LNCaP clone FGC (cell line): ENCODE data around the gene ZNF177.
A peak's percentile ranks its signal among the peaks of the same experiment; 100 is the strongest.
"Not testable (repeated sequence)": the region's sequence is repeated elsewhere in the genome, so short reads cannot be mapped to it uniquely, and the experiment has no call there.

ENCODE experiments used
- DNase-seq: peaks from one replicate; pipeline ENCODE4 v3.0.0-alpha.2; 2011; ENCODE audit warnings: low read depth
- H3K4me3 ChIP-seq: 2 replicates; pipeline ENCODE4 v1.5.1; 2011; ENCODE audit warnings: mild to moderate bottlenecking, low read depth, low read length, control low read depth
- CTCF ChIP-seq: IDR thresholded peaks from 2 replicates; pipeline ENCODE4 v1.5.1; 2012; ENCODE audit warnings: mild to moderate bottlenecking; ENCODE audit not compliant: control insufficient read depth, insufficient read depth; ENCODE audit errors: extremely low read depth

Gene ZNF177

GRCh38 chr19:9362905-9363304 is at the start of gene ZNF177:
ZNF177 (plus strand) TSS chr19:9363013; CDS start chr19:9378312, 15,299 bp downstream.
- no peak within 1 kb of the TSS for H3K4me3 ChIP-seq
- no peak for DNase-seq
- no peak for TF ChIP-seq CTCF

- TF ChIP-seq CTCF, result no peak
- no peak overlapping the region for H3K4me3 ChIP-seq
- no peak for DNase-seq
Measured at GRCh38 chr19:9313756-9314155, 49.1 kb upstream of the ZNF177 start.

- no peak for DNase-seq
- H3K4me3 ChIP-seq, result no peak overlapping the region
- TF ChIP-seq CTCF, result no peak
Measured at GRCh38 chr19:9321338-9321737, 41.5 kb upstream of the ZNF177 start.

- H3K4me3 ChIP-seq, DNase-seq: not testable (repeated sequence)
Measured at GRCh38 chr19:9321756-9322155, 41.1 kb upstream of the ZNF177 start.

- DNase-seq, H3K4me3 ChIP-seq: not testable (repeated sequence)
Measured at GRCh38 chr19:9322201-9322600, 40.6 kb upstream of the ZNF177 start.

- H3K4me3 ChIP-seq, result peak overlapping the region; percentile 97
- TF ChIP-seq CTCF, result no peak
- DNase-seq, result peak; percentile 80
Measured at GRCh38 chr19:9323557-9323918, 39.3 kb upstream of the ZNF177 start.

- DNase-seq, result peak; percentile 90
- TF ChIP-seq CTCF, result 0 out of 2 replicates have a peak, but pooled peaks have one; percentile 9
- H3K4me3 ChIP-seq, result peak within 1 kb of the TSS; percentile 97
Measured at GRCh38 chr19:9323919-9324583, 38.8 kb upstream of the ZNF177 start, which contains the start of gene ZNF559. ZNF559 (plus strand) TSS chr19:9324179; CDS start chr19:9338550, 14,371 bp downstream.

- no peak for TF ChIP-seq CTCF
Measured at GRCh38 chr19:9324584-9324962, 38.2 kb upstream of the ZNF177 start.

More at GRCh38 chr19:9324584-9324962, 38.2 kb upstream of the ZNF177 start:
- no peak for DNase-seq
- peak overlapping the region; percentile 97 for H3K4me3 ChIP-seq
